Activated B cell treated with CpG ODN at 0.5 μM for 24 hours (primary cell): ENCODE results near the gene USP17L26. TPM values are rescaled to one million over a fixed set of nuclear protein-coding genes. Genes with fewer than 3 reads are reported as not detected.
A peak's percentile ranks its signal among the peaks of the same experiment; 100 is the strongest.
"Not testable (repeated sequence)": the region's sequence is repeated elsewhere in the genome, so short reads cannot be mapped to it uniquely, and the experiment has no call there.

Experiments
- ATAC-seq: fragments of 200-7000 bp; cut with Tn5 transposase; one replicate; pipeline ENCODE4 v1.10.0; 2021; ENCODE audit warnings: low read depth, mild to moderate bottlenecking, moderate library complexity
- CTCF ChIA-PET: fragments of 350-600 bp; sonication (Branson Sonifier 250); formaldehyde crosslinking; loops from one replicate; lab custom pipeline; 2021; ENCODE audit warnings: antibody characterized with exemption; lab: Charles Lee
- POLR2A ChIA-PET: fragments of 350-600 bp; sonication (Branson Sonifier 250); formaldehyde crosslinking; loops from one replicate; lab custom pipeline; 2021; ENCODE audit warnings: antibody characterized with exemption; lab: Charles Lee
- DNase-seq: peaks from one replicate; pipeline ENCODE4 v3.0.0; 2022
- H3K27ac Mint-ChIP-seq: one replicate; pipeline ENCODE4 v1.8.0; 2020; ENCODE audit warnings: mixed read lengths
- H3K27me3 Mint-ChIP-seq: one replicate; pipeline ENCODE4 v1.8.0; 2021; ENCODE audit warnings: mixed read lengths
- H3K36me3 Mint-ChIP-seq: one replicate; pipeline ENCODE4 v1.8.0; 2021; ENCODE audit warnings: low read depth, mixed read lengths
- H3K4me1 Mint-ChIP-seq: one replicate; pipeline ENCODE4 v1.8.0; 2021; ENCODE audit warnings: mixed read lengths
- H3K4me3 Mint-ChIP-seq: one replicate; pipeline ENCODE4 v1.8.0; 2020; ENCODE audit warnings: mild to moderate bottlenecking, mixed read lengths
- H3K9me3 Mint-ChIP-seq: one replicate; pipeline ENCODE4 v1.8.0; 2020; ENCODE audit warnings: mixed read lengths
- CTCF ChIP-seq: fragments of 200-600 bp; IDR thresholded peaks from one replicate; pipeline ENCODE4 v1.8.0; 2022; ENCODE audit warnings: antibody characterized with exemption, mild to moderate bottlenecking
- intact Hi-C: fragments of 100-400 bp; cut with micrococcal nuclease; formaldehyde crosslinking; loops from one replicate; pipeline ENCODE4 v1.15.1; 2024
- total RNA-seq: library from RNA; stranded (reverse); gene quantifications from 2 replicates; pipeline ENCODE4 v1.2.3, GENCODE V29; 2022

Gene USP17L26
- total RNA-seq, 1 donor from 2014 or later = not detected

GRCh38 chr4:9381012-9381534, 46.6 kb downstream of the USP17L26 start:
- peak overlapping the region; percentile 15 for H3K4me3 Mint-ChIP-seq
- H3K27ac Mint-ChIP-seq, H3K36me3 Mint-ChIP-seq, H3K4me1 Mint-ChIP-seq, ATAC-seq, POLR2A ChIA-PET, H3K27me3 Mint-ChIP-seq, H3K9me3 Mint-ChIP-seq, CTCF ChIA-PET, intact Hi-C loops: not testable (repeated sequence)
- peak; percentile 41 for DNase-seq

GRCh38 chr4:9384126-9384525, 49.7 kb downstream of the USP17L26 start:
- ATAC-seq (no peak), DNase-seq (no peak)
- no peaks in the 10 kb centered on the region for H3K4me1 Mint-ChIP-seq
- CTCF ChIA-PET = no interaction called here
- no peak overlapping the region for H3K27ac Mint-ChIP-seq
- no peaks in the 10 kb centered on the region for H3K36me3 Mint-ChIP-seq
- no peaks in the 10 kb centered on the region for H3K27me3 Mint-ChIP-seq
- POLR2A ChIA-PET = no interaction called here
- no peaks in the 10 kb centered on the region for H3K9me3 Mint-ChIP-seq
- TF ChIP-seq CTCF = no peak
- intact Hi-C loops = no loop called here
- H3K4me3 Mint-ChIP-seq = no peak overlapping the region

Other genes starting within 250 kb of the USP17L26 start
- gene FAM90A26, start 164.2 kb upstream of the USP17L26 start, total RNA-seq = not detected in 2 replicates
- not detected in 2 replicates for gene USP17L10, start 124.0 kb upstream of the USP17L26 start, total RNA-seq
- gene USP17L11, start 119.3 kb upstream of the USP17L26 start, total RNA-seq = not detected in 2 replicates
- gene USP17L12, start 114.5 kb upstream of the USP17L26 start, total RNA-seq = not detected in 2 replicates
- not detected in 2 replicates for gene USP17L13, start 109.8 kb upstream of the USP17L26 start, total RNA-seq
- not detected in 2 replicates for gene USP17L15, start 100.3 kb upstream of the USP17L26 start, total RNA-seq
- gene USP17L17, start 90.8 kb upstream of the USP17L26 start, total RNA-seq = not detected in 2 replicates
- gene USP17L18, start 86.0 kb upstream of the USP17L26 start, total RNA-seq = not detected in 2 replicates
- not detected in 2 replicates for gene USP17L19, start 81.3 kb upstream of the USP17L26 start, total RNA-seq
- not detected in 2 replicates for gene USP17L20, start 76.5 kb upstream of the USP17L26 start, total RNA-seq
- gene USP17L21, start 71.8 kb upstream of the USP17L26 start, total RNA-seq = not detected in 2 replicates
- not detected in 2 replicates for gene USP17L22, start 67.0 kb upstream of the USP17L26 start, total RNA-seq
- gene USP17L24, start 9.5 kb upstream of the USP17L26 start, total RNA-seq = not detected in 2 replicates
- not detected in 2 replicates for gene USP17L25, start 4.7 kb upstream of the USP17L26 start, total RNA-seq
- gene USP17L5, start 4.7 kb downstream of the USP17L26 start, total RNA-seq = not detected in 2 replicates
- gene USP17L27, start 9.5 kb downstream of the USP17L26 start, total RNA-seq = not detected in 2 replicates
- gene USP17L28, start 14.2 kb downstream of the USP17L26 start, total RNA-seq = not detected in 2 replicates
- not detected in 2 replicates for gene USP17L29, start 19.0 kb downstream of the USP17L26 start, total RNA-seq
- gene USP17L30, start 28.5 kb downstream of the USP17L26 start, total RNA-seq = not detected in 2 replicates
- not detected in 2 replicates for gene DEFB131A, start 109.8 kb downstream of the USP17L26 start, total RNA-seq